WTC11 (cell line): ENCODE measurements around the gene CD101. TPM values are rescaled to one million over a fixed set of nuclear protein-coding genes. Genes with fewer than 3 reads are reported as not detected.

Experiments used
- ATAC-seq: fragments of 200-7000 bp; cut with Tn5 transposase; 2 replicates; pipeline ENCODE4 v1.10.0; 2021; ENCODE audit warnings: mild to moderate bottlenecking, moderate library complexity
- CTCF ChIA-PET: fragments of 300-600 bp; sonication (Branson Sonifier 250); formaldehyde crosslinking; loops from one replicate; lab custom pipeline; 2021; ENCODE audit warnings: antibody characterized with exemption; lab: Charles Lee
- POLR2A ChIA-PET: fragments of 350-600 bp; sonication (Branson Sonifier 250); formaldehyde crosslinking; loops from one replicate; lab custom pipeline; 2021; ENCODE audit warnings: antibody characterized with exemption; lab: Charles Lee
- DNase-seq: peaks from one replicate; pipeline ENCODE4 v3.0.0; 2021; ENCODE audit warnings: low spot score
- H3K27ac Mint-ChIP-seq: 2 replicates; pipeline ENCODE4 v1.8.0; 2021; ENCODE audit warnings: mixed read lengths
- H3K27me3 Mint-ChIP-seq: 2 replicates; pipeline ENCODE4 v1.8.0; 2021; ENCODE audit warnings: low read depth, mild to moderate bottlenecking, moderate library complexity, mixed read lengths
- H3K36me3 Mint-ChIP-seq: 2 replicates; pipeline ENCODE4 v1.8.0; 2021; ENCODE audit warnings: mixed read lengths
- H3K4me1 Mint-ChIP-seq: 2 replicates; pipeline ENCODE4 v1.8.0; 2022; ENCODE audit warnings: mixed read lengths
- H3K4me3 Mint-ChIP-seq: 2 replicates; pipeline ENCODE4 v1.8.0; 2021; ENCODE audit warnings: mild to moderate bottlenecking, moderate library complexity, mixed read lengths
- H3K9me3 Mint-ChIP-seq: 2 replicates; pipeline ENCODE4 v1.8.0; 2021; ENCODE audit warnings: mixed read lengths
- CREM ChIP-seq: sonication (generic); formaldehyde crosslinking; IDR thresholded peaks from 2 replicates; pipeline ENCODE4 v1.8.1; 2022; ENCODE audit warnings: mild to moderate bottlenecking, missing genetic modification reagents, moderate library complexity
- ELF4 ChIP-seq: sonication (generic); formaldehyde crosslinking; IDR thresholded peaks from 2 replicates; pipeline ENCODE4 v1.8.1; 2022; ENCODE audit warnings: low read depth, mild to moderate bottlenecking, moderate library complexity, missing genetic modification reagents
- ESRRA ChIP-seq: sonication (generic); formaldehyde crosslinking; IDR thresholded peaks from 2 replicates; pipeline ENCODE4 v1.8.1; 2022; ENCODE audit warnings: mild to moderate bottlenecking, missing genetic modification reagents, borderline replicate concordance
- ETV6 ChIP-seq: sonication (generic); formaldehyde crosslinking; IDR thresholded peaks from 2 replicates; pipeline ENCODE4 v1.8.1; 2022; ENCODE audit warnings: mild to moderate bottlenecking, missing genetic modification reagents
- FOXP1 ChIP-seq: sonication (generic); formaldehyde crosslinking; IDR thresholded peaks from 2 replicates; pipeline ENCODE4 v1.8.0; 2022; ENCODE audit warnings: missing genetic modification reagents, mild to moderate bottlenecking, moderate library complexity, borderline replicate concordance
- KAT7 ChIP-seq: sonication (generic); formaldehyde crosslinking; IDR thresholded peaks from 2 replicates; pipeline ENCODE4 v1.8.1; 2023; ENCODE audit warnings: missing genetic modification reagents, mild to moderate bottlenecking, borderline replicate concordance
- PRRX2 ChIP-seq: fragments of 250-450 bp; sonication (Bioruptor Pico); IDR thresholded peaks from 2 replicates; pipeline ENCODE4 v1.8.0; 2021; ENCODE audit warnings: mild to moderate bottlenecking
- TEAD4 ChIP-seq: sonication (generic); formaldehyde crosslinking; IDR thresholded peaks from 2 replicates; pipeline ENCODE4 v1.8.0; 2022; ENCODE audit warnings: mild to moderate bottlenecking, missing genetic modification reagents
- ZNF219 ChIP-seq: sonication (generic); formaldehyde crosslinking; IDR thresholded peaks from 2 replicates; pipeline ENCODE4 v1.8.0; 2023; ENCODE audit warnings: missing genetic modification reagents, mild to moderate bottlenecking, borderline replicate concordance
- ZNF423 ChIP-seq: fragments of 250-450 bp; sonication (Bioruptor Pico); IDR thresholded peaks from 2 replicates; pipeline ENCODE4 v2.1.2; 2022; ENCODE audit warnings: mild to moderate bottlenecking, moderate library complexity
- ZNF671 ChIP-seq: fragments of 250-450 bp; sonication (Bioruptor Pico); IDR thresholded peaks from 2 replicates; pipeline ENCODE4 v1.8.0; 2021; ENCODE audit warnings: mild to moderate bottlenecking
- total RNA-seq: library from RNA; stranded (reverse); gene quantifications from 3 replicates; pipeline ENCODE4 v1.2.3, GENCODE V29; 2021
- TF ChIP-seq, protein P1 (sequence below): sonication (generic); formaldehyde crosslinking; IDR thresholded peaks from 2 replicates; pipeline ENCODE4 v1.8.1; 2023; ENCODE audit warnings: mild to moderate bottlenecking, missing genetic modification reagents, moderate library complexity
- TF ChIP-seq, protein P2 (sequence below): sonication (generic); formaldehyde crosslinking; conservative IDR thresholded peaks from 2 replicates; pipeline ENCODE4 v1.8.1; 2023; ENCODE audit warnings: mild to moderate bottlenecking, low read depth, missing genetic modification reagents, moderate library complexity
- TF ChIP-seq, protein P3 (sequence below): sonication (generic); formaldehyde crosslinking; IDR thresholded peaks from 2 replicates; pipeline ENCODE4 v1.8.1; 2022; ENCODE audit warnings: low read depth, missing genetic modification reagents, borderline replicate concordance
- TF ChIP-seq, protein P4 (sequence below): sonication (generic); formaldehyde crosslinking; IDR thresholded peaks from 2 replicates; pipeline ENCODE4 v1.8.1; 2023; ENCODE audit warnings: mild to moderate bottlenecking, missing genetic modification reagents, moderate library complexity
- TF ChIP-seq, protein P5 (sequence below): sonication (generic); formaldehyde crosslinking; IDR thresholded peaks from 2 replicates; pipeline ENCODE4 v1.8.1; 2022; ENCODE audit warnings: mild to moderate bottlenecking, missing genetic modification reagents, moderate library complexity, borderline replicate concordance
- TF ChIP-seq, protein P6 (sequence below): fragments of 250-450 bp; sonication (Bioruptor Pico); conservative IDR thresholded peaks from 2 replicates; pipeline ENCODE4 v1.9.0; 2021; ENCODE audit warnings: mild to moderate bottlenecking

CD101 gene
- total RNA-seq, 1 experiment from 2014 or later, result 1.4 TPM

DNA sequence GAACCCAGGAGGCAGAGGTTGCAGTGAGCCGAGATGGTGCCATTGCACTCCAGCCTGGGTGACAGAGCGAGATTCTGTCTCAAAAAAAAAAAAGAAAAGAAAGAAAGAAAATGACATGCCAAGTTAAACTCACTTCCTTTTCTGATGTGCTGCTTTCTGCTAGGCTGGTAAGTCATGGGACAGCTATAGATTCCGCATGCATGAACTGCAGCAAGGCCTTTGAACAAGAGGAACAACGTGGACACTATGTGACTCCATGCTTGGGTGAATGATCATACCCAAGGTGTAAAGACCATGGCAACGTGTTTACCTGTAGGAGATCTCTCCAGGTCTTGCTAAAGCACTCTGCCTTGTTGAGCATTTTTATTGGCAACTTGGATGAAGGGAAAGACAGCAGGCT lies 48.3 kb downstream of the CD101 start:
- no peaks in the 10 kb centered on the region for H3K36me3 Mint-ChIP-seq
- TF ChIP-seq KAT7, result no peak
- TF ChIP-seq ZNF423 (CRISPR knock-in tag), result no peak
- TF ChIP-seq, protein P1, sequence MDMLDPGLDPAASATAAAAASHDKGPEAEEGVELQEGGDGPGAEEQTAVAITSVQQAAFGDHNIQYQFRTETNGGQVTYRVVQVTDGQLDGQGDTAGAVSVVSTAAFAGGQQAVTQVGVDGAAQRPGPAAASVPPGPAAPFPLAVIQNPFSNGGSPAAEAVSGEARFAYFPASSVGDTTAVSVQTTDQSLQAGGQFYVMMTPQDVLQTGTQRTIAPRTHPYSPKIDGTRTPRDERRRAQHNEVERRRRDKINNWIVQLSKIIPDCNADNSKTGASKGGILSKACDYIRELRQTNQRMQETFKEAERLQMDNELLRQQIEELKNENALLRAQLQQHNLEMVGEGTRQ, result no peak
- TF ChIP-seq, protein P2, sequence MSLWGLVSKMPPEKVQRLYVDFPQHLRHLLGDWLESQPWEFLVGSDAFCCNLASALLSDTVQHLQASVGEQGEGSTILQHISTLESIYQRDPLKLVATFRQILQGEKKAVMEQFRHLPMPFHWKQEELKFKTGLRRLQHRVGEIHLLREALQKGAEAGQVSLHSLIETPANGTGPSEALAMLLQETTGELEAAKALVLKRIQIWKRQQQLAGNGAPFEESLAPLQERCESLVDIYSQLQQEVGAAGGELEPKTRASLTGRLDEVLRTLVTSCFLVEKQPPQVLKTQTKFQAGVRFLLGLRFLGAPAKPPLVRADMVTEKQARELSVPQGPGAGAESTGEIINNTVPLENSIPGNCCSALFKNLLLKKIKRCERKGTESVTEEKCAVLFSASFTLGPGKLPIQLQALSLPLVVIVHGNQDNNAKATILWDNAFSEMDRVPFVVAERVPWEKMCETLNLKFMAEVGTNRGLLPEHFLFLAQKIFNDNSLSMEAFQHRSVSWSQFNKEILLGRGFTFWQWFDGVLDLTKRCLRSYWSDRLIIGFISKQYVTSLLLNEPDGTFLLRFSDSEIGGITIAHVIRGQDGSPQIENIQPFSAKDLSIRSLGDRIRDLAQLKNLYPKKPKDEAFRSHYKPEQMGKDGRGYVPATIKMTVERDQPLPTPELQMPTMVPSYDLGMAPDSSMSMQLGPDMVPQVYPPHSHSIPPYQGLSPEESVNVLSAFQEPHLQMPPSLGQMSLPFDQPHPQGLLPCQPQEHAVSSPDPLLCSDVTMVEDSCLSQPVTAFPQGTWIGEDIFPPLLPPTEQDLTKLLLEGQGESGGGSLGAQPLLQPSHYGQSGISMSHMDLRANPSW (CRISPR knock-in tag), result no peak
- no peak for TF ChIP-seq TEAD4 (CRISPR knock-in tag)
- no peak for TF ChIP-seq PRRX2 (CRISPR knock-in tag)
- H3K27me3 Mint-ChIP-seq, result no peaks in the 10 kb centered on the region
- POLR2A ChIA-PET, result no interaction called here
- ATAC-seq, result no peak
- H3K4me3 Mint-ChIP-seq, result no peak overlapping the region
- CTCF ChIA-PET, result no interaction called here
- H3K9me3 Mint-ChIP-seq, result peaks cover 4% of the 10 kb centered on the region; the same call in 1 of the 2 replicates
- no peak overlapping the region for H3K27ac Mint-ChIP-seq
- peaks cover 4% of the 10 kb centered on the region for H3K4me1 Mint-ChIP-seq
- no peak for DNase-seq

DNA sequence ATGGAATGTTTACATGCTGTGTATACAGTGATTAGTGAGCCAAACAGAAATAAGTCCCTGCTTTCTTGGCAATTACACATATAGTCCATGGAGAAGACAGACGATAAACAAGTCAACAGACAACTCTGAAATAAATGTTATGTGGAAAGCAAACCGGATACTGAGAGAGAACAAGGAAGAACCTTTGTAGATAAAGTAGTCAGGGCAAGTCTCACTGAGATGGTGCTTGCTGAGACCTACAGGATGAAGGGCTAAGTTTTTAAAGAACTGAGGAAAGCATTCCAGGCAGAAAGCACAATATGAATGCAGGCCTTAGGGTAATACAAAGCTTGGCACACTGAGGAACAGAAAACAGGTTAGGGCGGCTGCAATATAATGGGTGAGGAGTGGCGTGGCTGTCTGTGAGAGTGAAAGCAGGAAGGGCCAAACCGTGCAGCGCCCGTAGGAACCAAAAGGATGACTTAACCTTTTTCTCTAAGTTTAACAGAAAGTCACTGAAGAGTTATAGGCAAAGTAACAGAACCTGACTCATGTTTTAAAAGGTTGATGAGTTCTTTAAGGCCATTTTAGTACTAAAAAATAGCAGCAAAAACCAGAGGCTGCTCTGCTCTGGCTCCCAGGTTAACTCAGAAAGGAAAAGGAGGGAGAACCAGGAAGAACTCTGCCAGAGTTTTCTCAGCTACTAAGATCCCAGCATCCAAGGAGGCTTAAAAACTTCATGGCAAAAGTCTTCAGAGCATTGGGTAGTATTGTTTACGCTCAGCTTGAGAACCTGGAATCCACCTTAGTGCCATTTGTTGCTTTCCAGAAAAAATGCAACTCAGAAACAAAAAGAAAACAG lies 49.9 kb downstream of the CD101 start:
- ATAC-seq (no peak), DNase-seq (no peak)
- Mint-ChIP-seq H3K27me3 (no peaks in the 10 kb centered on the region), H3K4me3 (no peak overlapping the region), H3K9me3 (peaks cover 4% of the 10 kb centered on the region; the same call in 1 of the 2 replicates), H3K4me1 (peaks cover 4% of the 10 kb centered on the region), H3K36me3 (no peaks in the 10 kb centered on the region), H3K27ac (peak overlapping the region; percentile 43)
- ChIA-PET CTCF (interaction anchor here (0.9 to 1.0 kb wide), 2 partner anchors 233 to 379 kb away, joined by 3 read pairs; no protein-coding TSS in a partner anchor), POLR2A (interaction anchor here (0.6 kb wide), 1 partner anchor 68 kb away, joined by 4 read pairs; no protein-coding TSS in a partner anchor)
- TF ChIP-seq ELF4 (CRISPR knock-in tag) (no peak), CREM (CRISPR knock-in tag) (no peak), FOXP1 (CRISPR knock-in tag) (no peak), ZNF219 (CRISPR knock-in tag) (no peak), ZNF671 (CRISPR knock-in tag) (no peak), ESRRA (CRISPR knock-in tag) (no peak), KAT7 (no peak), ETV6 (CRISPR knock-in tag) (no peak)
- TF ChIP-seq, protein P3, sequence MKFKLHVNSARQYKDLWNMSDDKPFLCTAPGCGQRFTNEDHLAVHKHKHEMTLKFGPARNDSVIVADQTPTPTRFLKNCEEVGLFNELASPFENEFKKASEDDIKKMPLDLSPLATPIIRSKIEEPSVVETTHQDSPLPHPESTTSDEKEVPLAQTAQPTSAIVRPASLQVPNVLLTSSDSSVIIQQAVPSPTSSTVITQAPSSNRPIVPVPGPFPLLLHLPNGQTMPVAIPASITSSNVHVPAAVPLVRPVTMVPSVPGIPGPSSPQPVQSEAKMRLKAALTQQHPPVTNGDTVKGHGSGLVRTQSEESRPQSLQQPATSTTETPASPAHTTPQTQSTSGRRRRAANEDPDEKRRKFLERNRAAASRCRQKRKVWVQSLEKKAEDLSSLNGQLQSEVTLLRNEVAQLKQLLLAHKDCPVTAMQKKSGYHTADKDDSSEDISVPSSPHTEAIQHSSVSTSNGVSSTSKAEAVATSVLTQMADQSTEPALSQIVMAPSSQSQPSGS, result no peak
- TF ChIP-seq, protein P4, sequence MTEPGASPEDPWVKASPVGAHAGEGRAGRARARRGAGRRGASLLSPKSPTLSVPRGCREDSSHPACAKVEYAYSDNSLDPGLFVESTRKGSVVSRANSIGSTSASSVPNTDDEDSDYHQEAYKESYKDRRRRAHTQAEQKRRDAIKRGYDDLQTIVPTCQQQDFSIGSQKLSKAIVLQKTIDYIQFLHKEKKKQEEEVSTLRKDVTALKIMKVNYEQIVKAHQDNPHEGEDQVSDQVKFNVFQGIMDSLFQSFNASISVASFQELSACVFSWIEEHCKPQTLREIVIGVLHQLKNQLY (CRISPR knock-in tag), result no peak
- TF ChIP-seq, protein P5, sequence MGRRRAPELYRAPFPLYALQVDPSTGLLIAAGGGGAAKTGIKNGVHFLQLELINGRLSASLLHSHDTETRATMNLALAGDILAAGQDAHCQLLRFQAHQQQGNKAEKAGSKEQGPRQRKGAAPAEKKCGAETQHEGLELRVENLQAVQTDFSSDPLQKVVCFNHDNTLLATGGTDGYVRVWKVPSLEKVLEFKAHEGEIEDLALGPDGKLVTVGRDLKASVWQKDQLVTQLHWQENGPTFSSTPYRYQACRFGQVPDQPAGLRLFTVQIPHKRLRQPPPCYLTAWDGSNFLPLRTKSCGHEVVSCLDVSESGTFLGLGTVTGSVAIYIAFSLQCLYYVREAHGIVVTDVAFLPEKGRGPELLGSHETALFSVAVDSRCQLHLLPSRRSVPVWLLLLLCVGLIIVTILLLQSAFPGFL, result no peak
- TF ChIP-seq, protein P6, sequence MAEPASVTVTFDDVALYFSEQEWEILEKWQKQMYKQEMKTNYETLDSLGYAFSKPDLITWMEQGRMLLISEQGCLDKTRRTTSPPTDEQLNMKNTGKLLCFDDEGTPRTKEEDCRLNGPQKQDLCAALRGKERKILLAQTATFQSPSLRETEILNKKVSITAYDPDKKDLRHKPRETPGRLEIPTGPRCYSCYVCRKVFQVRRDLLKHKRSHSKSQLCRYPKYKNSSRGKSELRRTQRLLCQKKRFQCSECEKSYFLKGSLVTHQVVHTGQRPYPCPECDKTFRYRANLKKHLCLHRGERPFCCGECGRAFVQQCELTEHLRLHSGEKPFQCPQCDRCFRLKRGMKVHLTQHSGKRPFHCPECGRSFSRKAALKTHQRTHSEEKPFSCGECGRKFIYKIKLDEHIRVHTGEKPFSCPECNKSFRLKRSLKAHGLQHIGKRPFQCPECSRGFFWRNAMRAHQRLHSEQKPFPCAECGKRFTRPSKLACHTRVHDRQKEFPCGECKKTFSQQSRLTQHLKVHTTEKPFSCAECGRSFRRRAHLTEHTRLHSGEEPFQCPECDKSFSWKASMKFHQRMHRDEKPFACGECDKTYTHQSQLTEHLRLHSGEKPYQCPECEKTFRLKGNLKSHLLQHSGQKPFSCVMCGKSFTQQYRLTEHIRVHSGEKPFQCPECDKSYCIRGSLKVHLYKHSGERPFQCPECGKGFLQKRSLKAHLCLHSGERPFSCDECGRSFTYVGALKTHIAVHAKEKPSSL, result no peak
